HG03520 (cell line): Measurements from ENCODE around the gene DACT3.

ENCODE experiments used
- ATAC-seq: cut with Tn5 transposase; IDR thresholded peaks from one replicate; pipeline ENCODE4 v1.9.1; 2021; ENCODE audit warnings: mild to moderate bottlenecking, moderate library complexity; ENCODE audit not compliant: unreplicated experiment

The DACT3 gene

DNA sequence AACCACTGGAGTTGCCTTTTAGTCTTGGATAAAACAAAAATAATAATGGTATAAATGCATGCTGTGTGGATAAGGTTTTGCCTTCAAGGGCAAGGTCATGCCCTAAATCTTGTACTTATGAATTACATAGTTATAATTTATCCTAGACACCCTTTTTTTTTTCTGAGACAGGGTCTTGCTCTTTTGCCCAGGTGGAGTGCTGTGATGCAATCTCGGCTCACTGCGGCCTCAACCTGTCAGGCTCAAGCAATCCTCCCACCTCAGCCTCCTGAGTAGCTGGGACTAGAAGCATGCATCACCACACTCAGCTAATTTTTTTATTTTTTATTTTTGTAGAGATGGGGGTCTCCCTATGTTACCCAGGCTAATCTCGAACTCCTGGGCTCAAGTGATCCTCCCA, 7.7 kb upstream of the DACT3 start:
- no peak for ATAC-seq

DNA sequence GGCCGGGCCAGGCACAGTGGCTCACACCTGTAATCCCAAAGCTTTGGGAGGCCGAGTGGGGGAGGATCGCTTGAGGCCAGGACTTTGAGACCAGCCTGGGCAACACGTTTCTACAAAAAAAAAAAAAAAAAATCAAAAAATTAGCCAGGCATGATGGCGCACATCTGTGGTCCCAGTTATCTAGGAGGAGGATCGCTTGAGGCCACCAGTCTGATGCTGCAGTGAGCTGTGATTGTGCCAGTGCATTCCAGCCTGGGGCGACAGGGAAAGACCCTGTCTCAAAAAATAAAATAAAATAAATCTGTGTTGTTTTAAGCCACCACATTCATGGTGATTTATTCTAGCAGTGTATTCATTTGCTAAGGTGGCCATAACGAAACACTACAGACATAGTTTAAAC, 4.1 kb upstream of the DACT3 start:
- ATAC-seq = no peak

DNA sequence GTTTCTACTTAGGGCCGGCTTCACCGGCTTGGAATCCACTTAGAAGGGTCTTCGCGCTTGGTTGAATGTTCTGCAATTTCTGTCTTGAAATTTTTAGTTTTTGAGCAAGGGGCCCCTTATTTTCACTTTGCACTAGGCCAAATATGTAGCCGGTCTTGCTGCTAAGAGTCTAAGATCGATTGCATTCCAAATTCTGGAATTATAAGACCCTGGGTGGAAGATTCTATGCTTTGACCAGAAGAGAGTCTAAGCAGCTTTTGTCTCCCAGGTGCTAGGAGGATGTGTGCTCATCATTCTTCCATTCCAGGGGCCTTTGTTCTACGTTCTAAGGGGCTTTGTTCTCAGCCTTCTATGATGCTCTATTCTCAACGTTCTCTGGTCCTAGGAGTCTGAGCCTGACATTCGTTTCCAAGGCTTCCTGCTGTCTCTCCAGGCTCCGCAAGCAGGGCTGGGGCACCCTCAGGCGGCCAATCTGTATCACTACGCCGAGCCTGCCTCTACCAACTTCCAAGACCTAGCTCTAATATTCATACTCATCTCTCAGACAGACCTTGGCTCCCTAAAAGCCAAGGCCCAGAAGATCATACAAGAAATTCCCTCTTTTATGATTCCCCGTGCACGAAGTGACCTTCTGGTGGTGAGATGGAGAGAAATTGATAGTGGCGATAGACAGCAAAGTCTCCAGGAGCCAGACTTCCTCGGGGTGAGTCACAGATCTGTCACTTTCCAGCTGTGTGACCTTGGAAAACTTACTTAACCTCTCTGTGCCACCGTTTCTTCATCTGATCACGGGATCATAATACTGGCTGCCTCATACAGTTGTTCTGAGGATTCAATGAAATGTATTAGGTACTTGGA, 982 bp upstream of the DACT3 start:
- ATAC-seq = no peak

DNA sequence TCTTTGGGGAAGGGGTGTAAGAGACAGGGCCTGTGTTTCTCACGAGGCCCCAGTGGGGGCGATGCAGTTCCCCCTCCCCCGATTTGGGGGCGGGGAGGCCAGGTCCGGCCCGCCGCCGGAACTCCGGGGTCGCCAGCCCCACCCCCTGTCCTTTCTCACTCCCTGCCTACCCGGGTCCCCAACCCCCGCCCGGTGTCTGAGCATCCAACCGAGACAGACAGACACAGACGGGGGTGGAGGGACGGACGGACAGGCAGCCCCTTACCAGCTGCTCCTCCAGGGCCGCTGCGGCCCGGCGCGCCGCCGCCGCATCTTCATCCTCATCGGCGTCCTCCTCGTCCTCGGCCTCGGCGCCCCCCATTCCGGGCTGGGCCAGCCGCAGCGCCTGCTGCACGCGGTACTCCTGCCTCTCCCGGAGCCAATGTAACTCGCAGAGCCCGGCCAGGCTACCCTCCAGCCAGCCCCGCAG, 397 bp downstream of the DACT3 start:
- ATAC-seq = no peak

DNA sequence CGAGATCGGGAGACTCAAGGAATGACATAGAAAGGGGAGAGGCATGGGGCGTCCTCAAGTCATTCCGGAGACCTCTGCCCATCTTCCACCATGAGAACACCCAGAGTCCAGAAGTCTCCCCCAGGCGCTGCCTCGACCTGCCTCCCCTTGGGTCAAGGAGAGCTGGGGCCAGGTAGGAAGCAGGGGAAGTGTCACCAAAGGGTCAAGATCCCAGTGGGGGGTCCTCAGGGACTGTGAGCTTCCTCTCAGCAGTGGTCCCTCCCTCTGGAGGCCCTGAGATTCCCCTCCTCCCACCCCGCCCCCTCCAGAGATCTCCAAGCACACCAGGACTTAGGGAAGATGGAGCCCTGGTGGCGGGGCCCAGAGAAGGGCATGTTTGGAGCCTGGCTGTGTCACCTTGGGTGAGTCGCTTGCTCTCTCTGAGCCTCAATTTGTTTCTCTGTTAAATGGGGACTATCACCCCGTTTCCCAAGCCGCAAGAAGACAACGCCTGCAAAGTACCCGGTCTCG, 919 bp downstream of the DACT3 start:
- no peak for ATAC-seq

DNA sequence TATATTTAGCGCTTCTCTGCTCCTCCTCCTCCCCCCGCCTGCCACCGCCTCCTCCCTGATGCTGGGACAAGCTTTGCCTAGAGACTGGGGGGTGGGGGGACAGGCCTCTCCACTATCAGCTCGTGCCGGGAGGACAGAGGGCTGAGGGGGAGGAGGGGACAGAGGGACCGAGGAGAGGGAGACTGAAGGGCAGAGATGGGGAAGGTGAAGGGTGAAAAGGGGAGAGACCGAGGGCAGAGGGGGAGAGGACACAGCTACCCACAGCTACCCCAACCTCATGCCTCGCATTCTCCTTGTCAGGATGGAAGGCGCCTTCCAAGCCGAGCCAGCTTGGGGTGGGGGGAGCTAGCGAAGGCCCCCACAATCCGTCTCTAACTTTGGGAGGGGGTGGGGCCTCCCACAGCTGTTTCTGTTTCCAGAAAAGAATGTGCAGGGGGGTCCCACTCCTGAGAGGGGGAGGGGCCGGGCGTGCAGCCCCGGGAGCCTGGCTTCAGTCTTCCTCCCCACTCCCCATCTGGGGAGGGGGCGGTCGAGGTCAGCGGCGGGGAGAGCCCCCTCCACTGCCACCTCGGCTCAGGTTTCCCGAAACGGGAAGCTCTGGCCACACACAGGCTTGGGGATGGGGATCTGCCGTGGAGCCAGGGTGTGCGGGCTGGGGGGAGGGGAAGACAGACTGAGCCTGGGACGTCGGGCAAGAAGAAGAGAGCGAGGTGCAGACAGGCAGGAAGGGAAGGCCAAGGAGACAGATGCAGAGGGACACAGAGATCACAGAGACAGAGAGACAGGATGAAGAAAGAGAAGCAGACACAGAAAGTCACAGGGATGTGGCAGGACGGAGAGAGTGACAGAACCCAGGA, 1.6 kb downstream of the DACT3 start:
- no peak for ATAC-seq

DNA sequence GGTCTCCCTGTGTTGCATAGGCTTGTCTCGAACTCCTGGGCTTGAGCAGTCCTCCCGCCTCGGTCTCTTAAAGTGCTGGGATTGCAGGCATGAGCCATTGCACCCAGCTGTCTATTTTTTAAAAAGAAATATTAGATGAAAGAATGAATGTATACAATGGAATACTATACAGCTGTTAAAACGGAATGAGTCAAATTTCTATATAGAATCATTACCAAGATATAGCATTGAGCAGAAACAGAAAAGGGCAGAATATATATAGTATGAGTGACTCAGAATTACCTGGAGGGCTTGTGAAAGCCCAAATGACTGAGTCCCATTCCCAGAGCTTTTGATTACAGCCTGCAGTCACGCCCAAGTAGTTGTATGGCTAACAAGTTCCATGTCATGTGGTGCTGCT, 4.4 kb downstream of the DACT3 start:
- ATAC-seq = no peak

DNA sequence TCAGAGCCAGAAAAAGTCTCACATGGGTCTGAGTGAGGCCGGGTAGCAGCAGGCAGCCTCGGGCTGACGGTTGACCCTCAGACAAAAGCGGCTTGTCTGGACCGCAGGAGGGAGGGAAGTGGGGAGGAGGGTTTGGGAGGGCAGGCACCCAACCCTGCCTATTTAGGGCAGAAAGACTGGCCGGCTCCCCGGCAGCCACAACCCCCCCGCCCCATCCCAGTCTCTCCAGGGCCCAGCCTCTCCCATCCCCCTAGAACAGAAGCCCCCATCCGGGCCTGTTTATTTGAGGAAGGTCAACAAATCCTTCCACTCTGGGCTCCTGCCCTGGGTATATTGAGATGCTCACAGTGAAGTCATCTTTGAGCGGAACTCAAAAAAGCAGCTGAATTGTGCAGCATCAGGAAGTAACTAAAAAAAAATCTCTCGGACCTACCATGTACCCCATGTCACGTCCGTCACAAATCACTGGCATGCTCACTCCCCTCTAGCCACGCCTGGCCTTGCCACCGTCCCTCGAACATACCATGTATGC, 6.3 kb downstream of the DACT3 start:
- no peak for ATAC-seq

DNA sequence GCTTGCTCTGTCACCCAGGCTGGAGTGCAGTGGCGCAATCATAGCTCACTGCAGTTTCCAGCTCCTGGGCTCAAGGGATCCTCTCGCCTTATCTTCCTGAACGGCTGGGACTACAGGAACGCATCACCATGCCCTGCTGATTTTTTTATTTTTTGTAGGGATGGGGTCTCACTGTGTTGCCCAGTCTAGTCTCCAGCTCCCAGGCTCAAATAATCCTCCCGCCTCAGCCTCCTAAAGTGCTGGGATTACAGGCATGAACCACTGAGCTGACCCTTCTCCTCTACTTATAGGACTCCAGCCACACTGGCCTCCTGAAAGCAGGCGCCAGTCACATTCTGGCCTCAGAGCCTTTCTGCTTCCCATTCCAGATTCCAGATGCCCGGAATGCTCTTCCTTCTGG, 10.5 kb downstream of the DACT3 start:
- no peak for ATAC-seq

DNA sequence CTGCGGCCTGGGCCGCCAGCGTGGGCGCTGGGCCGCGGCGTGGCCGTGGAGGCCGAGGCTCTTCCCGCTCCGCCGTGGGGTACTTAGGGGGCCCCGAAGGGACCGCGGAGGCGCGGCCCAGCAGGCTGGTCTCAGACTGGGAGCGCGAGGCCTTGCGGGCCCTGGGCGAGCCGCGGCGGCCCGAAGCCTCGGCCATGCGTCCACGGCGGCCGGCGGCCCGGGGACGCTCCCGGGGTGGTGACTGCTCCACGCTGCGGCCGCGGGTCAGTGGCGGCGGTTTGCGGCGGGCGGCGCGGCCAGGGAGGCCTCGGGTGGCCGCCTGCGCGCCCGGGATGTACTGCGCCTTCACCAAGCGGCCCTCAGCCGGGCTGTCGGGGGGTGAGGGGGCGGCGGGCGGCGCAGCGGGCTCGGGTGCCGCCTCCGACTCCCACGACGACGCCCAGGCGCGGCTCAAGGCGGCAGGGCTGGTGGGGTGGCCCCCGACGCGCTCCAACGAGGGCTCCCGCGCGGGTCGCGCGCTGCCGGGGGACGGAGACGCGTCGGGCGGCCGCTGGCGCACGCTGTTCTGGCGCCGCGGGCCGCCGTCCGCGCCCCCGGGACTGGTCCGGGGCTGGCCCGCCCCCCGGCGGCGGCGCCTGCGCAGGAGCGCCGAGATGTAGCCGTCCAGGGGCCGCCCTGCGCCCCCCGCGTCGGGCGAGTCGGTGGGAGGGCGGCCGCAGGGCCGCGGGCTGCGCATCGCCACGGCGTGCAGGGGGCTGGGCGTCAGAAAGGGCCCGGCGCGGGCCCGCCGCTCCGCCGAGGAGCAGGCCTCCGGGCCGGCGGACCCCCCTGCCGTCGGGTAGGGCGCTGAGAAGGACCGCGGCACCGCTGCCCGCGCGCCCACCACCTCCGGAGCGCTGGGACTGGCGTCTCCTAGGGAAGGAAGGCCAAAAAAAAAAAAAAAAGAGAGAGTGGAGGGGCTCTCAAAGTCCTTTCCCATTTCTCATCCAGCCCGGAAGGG, 11.7 kb downstream of the DACT3 start:
- ATAC-seq = no peak

DNA sequence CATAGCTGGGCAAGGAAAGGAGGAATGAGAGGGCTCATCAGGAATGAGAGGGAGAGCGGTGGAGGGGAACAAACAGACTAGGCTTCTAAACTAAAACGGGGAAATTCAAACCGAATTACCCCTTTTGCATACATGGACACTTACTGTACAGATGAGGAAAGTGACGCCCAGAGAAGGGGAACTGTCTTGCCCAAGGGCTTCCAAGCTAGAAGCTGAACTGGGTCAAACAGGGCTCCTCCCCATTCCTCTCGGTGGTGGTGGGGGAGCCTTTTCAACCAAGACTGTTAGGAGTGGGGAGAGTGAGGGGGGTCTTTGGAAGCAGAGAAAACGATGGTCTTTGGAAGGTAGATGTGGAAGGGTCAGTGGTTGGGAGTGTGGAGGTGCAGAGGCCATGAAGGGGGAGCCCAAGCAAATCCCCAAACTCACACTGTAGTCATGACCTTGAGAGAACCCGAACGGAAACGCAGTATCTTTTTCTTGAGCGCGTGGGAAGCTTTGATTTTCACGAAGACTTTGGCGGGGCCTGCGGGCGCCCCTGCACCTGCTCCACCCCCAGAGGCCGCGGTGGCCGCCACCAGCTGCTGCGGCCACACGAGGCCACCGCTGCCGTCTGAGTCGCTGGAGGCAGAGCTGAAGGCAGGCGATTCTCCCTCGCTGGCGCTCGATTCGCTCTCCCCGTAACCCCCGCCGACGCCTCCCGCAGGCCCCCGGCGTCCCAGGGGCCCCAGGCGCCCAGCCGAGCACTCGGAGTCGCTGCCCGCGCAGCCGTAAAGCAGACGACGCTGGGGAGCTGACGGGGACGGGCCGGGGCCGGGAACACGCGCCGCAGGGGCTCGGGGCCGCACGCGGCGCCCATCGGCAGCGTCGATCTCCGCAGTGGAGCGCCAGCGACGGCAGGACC, 12.7 kb downstream of the DACT3 start:
- ATAC-seq = no peak

DNA sequence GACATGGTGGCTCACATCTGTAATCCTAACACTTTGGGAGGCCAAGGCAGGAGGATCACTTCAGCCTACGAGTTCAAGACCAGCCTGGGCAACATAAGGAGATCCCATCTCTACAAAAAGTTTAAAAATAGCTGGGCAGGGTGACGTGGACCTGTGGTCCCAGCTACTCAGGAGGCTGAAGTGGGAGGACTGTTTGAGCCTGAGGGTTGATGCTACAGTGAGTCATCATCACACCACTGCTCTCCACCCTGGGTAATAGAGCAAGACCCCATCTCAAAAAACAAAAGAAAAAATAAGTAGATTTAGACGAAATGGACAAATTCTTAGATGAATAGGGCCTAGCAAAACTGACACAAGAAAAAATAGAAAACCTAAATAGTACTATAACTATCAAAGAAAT, 14.6 kb downstream of the DACT3 start:
- ATAC-seq = no peak

DNA sequence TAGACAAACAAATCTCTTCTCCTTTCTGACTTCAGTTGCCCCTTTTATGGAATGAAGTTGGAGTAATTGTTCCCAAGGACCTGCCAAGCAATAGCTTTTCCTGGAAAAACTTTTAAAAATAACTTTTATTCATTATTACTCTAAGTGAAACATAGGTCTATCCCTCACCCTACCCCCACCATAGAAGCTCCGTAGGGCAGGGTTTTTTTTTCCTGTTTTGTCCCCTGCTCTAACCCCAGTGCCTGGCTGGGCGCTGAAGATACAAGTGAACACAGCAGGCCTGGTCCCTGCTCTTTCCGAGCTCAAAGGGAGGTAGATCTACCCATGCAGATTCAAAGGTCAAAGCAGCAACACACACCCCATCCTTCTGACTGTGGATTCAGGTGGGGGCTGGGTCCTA, 16.3 kb downstream of the DACT3 start:
- no peak for ATAC-seq

DNA sequence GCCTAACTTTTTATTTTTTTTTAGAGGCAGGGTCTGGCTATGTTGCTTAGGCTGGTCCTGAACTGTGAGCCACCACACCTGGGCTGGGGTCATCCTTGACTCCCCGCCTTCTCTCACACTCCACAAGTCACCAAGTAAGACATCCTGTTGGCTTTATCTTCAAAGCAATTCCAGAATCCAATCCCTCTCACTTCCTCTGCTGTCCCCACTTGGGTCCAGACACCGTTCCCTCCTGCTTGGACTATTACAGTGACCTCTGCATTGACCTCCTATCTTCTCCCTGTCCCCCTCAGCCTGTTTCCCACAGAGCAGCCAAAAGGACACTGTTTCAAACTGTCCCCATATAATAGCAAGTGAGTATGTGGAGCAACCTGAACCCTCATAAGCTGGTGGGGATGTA, 20.3 kb downstream of the DACT3 start:
- ATAC-seq = no peak

DNA sequence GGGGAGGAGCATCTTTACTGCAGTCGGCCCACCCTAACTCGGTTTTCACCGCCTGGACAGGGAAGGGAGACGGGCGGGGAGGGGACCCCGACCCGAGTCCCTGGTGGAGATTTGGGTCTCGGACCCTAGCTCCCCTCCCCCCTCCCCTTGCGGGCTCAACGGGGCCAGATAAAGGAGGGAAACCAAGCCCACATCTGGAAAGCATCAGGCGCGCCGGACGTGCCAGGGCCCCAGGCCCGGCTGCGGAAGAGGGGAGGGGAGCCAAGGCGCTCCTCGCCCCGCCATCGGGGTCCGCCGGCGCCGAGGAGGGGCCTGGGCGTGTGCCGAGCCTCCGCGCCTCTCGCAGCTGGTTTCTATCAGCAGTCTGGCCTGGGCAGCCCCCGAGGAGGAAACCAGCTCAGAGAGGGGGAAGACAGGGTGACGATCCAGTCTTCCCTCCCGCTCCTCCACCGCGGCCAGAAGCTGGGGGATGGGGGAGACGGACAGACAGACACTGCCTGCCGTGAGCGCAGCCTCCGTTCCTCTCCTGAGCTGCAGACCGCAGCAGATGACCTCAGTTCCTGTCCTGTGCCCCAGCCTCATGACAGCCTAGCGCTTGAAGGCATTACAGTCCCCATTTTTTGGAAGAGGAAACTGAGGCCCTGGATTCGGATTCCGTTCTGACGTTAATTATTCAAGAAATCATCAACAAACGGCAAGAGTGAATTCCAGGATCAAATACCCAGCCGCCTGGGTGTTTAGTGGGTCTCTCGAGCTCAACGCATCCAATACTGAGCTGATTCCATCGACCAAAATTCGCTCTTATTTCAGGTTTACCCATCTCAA, 21.4 kb downstream of the DACT3 start:
- ATAC-seq = no peak

DNA sequence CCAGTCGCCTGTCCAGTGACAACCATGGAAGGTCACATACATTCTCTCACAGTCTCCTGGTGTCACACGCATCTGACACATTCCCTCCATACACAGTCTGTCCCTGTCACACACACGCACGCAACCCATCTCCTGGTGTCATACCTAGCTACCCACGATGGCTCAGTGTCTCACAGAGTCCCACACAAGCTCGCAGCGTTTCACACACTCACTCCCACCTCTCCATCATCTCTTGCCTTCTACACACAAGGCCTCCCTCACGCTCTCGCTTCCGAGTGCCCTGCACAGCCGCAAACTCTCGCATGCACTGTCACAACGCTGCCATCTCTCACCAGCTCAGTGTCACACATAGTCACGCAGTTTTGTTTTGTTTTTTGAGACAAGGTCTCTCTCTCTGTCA, 23.8 kb downstream of the DACT3 start:
- no peak for ATAC-seq

DNA sequence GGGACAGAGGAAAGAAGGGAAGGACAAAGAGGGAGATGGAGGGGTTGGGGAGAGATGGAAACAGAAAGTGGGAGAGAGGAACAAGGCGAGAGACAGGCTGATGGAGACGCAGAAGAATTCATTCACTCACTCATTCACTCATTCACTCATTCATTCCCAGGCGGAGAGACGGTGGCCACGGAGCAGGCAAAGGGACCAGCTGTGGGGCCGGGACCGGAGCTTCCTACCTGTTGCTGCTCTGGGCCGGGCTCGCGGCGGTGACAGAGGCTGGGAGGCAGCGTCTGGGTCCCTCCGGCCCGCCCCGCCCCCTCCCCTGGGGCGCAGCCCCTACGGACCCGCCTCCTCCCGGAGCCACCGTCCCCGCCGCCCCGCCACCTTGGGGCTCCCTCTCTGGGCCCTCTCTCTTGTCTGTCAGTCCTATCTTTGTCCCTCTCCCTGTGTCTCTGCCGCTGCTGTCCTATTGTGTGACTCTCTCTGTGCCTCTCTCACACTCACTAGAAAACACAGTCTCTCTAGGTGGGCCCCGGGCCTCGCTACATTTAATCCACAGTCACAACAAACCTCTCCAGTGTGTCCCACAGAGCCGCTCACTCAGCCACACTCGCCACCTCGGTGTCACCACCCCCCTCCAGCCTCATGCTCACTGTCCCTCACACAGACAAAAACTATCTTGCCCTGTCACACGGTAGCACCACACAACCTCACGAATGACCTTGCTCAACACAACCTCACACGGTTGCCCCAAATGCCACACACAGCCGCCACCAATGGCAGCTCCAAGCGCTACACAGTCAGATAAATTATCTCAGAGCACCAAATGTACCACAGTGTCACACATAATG, 24.8 kb downstream of the DACT3 start, which contains the start of gene GNG8:
TSS of gene GNG8 (minus strand) at position 283 of the 842 bp plus-strand sequence. CDS start 1,520 bp downstream, outside the sequence.
- no peak for ATAC-seq
